HL-60 (cell line): ENCODE data around the gene CENPK.

ENCODE experiments used
- CTCF ChIP-seq: IDR thresholded peaks from one replicate; pipeline ENCODE4 v1.5.1; 2011; ENCODE audit warnings: low read length, control low read depth, inconsistent platforms; ENCODE audit not compliant: insufficient read depth
- POLR2AphosphoS5 ChIP-seq: IDR thresholded peaks from 2 replicates; pipeline ENCODE4 v1.6.1; 2012; ENCODE audit warnings: low read depth

DNA sequence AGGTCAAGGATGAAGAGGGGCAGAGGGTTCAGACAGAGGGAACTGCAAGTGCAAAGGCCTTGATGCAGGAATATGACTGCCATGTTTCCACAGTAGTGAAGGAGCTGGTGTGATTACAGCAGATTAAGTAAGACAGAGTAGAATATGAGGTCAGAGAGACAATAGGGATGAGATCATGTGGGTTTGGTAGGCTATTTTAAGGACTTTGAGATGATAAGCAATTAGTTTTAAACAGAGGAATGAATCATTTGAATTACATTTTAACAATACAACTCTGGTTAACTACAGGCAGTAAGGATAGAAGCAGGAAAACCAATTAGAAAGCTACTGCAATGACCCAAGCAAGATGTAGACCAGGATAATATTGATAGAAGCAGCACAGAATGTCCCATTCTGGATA is 7.7 kb downstream of the CENPK start:
- TF ChIP-seq POLR2AphosphoS5: no peak
- TF ChIP-seq CTCF: no peak
